GM12864 (cell line): Measurements from ENCODE around the gene GPR153.

ENCODE experiments used
- DNase-seq: peaks from one replicate; pipeline ENCODE4 v3.0.0-alpha.2; 2011; ENCODE audit warnings: low read depth
- H3K4me3 ChIP-seq: 2 replicates; pipeline ENCODE4 v1.5.1; 2011; ENCODE audit warnings: mild to moderate bottlenecking, low read depth, low read length, control low read depth
- CTCF ChIP-seq: IDR thresholded peaks from 2 replicates; pipeline ENCODE4 v1.5.1; 2011; ENCODE audit warnings: low read depth, mild to moderate bottlenecking, moderate library complexity, low read length, control low read depth, inconsistent platforms; ENCODE audit errors: missing control alignments

Gene GPR153

DNA sequence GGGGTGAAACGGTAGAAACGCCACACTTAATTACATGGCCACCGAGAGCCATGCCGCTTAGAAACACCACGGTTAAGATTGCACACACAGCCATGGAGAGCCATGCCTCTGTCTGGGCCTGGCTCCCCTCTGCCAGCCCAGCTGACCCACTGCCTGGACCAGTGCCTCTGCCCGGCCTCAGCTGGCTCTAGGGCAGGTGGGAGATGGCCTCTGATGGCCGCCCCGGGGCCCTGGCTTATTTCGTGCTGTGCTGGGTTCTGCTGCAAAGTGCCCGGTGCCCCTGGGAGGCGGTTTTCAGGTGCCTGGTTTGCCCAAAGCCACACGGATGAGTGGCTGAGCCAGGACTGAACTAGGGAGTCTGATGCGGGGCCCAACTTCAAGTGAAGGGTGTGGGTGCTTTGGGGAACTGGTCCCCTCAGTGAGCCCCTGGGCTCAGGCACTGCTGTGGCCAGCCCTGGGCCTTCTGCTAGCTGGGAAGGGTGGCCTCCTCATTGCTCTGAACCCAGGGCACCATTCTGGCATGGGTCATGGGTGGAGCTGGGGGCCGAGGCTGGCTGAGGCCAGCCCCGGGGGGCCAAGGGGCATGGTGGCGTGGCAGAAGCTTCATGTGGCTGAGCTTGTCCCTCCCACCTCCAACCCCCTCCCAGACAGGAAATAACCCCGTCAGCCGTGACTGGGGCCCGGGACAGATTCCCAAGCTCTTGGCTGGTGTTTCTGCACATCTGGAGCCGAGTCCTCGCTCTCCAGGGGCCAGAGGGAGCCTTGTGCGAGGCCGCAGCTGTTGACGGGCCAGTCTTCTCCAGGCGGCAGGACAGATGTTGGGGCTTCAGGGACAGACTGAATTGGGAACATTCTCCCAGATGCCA is 1.9 kb upstream of the GPR153 start:
- no peak overlapping the region for H3K4me3 ChIP-seq
- TF ChIP-seq CTCF: no peak
- DNase-seq: no peak

- TF ChIP-seq CTCF: no peak
- no peak for DNase-seq
- no peak overlapping the region for H3K4me3 ChIP-seq
These were observed 707 bp upstream of the GPR153 start for GRCh38 chr1:6261615-6261995.

DNA sequence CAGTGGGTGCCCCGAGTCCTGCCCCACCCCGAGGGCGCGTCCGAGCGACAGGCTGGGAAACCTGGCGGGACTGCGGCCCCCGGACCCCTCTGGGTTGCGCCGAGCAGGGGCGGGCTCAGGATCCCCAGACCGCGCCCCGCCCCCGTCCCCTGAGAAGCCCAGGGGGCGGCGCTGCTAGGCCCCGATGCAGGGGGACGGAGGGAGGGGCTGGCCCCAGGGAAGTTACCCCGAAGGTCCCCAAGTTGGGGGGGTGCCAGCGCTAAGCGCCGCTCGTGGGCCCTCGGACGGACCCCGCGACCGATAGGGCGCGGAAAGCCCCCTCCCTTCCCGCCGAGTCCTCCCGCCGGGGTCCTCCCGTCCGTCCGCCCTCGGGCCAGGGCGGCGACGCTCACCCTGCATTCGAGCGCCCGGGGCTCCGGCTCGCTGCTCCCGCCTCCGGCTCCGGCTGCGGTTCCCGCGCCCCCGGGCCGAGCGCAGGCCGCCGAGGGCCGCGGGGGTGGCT is 414 bp downstream of the GPR153 start:
- TF ChIP-seq CTCF: no peak
- H3K4me3 ChIP-seq: peak overlapping the region; percentile 41
- DNase-seq: no peak

DNA sequence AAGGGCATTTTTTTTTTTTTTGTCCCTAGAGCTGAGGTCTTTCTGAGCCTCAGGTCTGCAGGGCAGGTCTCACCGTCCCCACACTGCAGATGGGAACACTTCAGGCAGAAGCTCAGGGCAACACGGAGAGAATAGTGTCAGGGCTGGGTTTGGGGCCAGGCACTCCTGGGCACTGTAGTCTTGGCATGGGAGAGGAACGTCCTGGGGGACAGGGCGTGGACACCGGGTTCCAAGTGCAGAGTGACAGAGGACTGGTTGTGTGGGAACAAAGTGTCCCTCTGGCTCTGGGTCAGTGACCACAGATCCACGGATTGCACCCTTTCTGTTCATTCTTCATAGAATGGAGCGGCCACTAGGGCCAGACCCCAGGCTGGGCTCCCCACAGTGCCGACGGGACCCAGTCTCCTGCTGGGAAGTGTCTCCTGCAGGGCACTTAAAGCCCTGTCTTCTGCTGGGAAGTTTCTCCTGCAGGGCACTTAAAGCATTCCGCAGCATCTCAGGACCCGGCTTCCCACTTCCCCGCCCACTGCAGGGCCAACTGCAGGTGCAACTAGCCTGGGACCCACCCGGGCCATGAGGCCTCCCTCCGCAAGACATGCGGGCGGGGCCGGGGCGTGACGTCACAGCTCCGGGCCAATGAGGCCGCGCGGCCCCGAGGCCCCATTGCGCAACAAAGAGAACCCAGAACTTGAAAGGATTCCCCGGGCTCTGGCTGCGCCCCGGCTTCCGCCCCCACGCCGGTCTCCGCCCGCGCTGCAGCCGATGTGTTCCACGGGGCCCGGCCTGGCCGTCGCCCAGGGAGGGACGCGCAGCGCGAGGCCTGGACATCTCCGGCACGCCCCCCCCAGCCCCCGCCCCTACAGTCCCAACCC is 1.2 kb downstream of the GPR153 start:
- peak overlapping the region; percentile 41 for H3K4me3 ChIP-seq
- no peak for DNase-seq
- no peak for TF ChIP-seq CTCF

DNA sequence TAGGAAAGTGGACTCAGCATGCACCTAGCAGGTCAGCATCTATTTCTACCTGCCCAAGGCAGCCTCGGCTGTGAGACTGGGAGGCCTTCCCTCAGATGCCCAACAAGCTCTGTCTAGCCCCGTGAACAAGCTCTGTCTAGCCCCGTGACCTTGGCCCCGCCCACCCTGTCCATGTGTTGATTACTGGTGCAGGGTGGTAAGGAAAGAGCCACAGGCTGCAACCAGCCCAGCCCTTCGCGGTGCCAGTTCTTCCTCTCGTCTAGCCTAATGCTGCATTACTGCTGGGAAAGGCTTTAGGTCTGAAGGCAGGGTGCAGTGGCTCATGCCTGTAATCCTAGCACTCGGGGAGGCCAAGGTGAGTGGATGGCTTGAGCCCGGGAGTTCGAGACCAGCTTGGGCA is 2.2 kb downstream of the GPR153 start:
- H3K4me3 ChIP-seq: no peak overlapping the region
- DNase-seq: no peak
- no peak for TF ChIP-seq CTCF

DNA sequence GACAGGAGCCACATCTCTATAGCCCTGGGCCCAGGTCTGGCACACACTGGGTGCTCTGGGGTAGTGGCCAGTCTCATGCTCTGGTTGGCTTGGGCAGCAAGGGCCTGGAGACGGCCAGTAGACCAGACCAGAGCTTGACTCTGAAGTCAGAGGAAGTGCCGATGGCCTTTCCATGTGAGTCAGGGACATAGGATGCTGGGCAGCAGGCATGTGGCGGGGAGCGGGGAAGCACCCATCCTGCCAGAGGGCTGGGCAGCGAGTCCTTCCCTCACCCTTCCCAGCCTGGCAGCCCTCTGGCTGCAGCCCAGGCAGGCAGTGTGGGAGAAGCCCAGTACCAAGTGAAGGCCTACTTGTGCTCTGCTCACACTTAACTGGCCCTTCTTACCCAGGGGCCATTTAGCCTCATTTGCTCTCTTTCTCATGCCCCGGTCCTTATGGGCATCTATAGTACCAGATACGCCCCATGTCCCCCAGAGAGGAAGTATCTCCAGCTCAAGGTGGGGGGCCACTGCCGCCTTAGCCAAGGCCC is 3.3 kb downstream of the GPR153 start:
- DNase-seq: no peak
- TF ChIP-seq CTCF: no peak
- H3K4me3 ChIP-seq: no peak overlapping the region
